NK-92 (cell line): ENCODE results near the gene TMEM150A.
"Not testable (repeated sequence)": the region's sequence is repeated elsewhere in the genome, so short reads cannot be mapped to it uniquely, and the experiment has no call there.

Experiments used
- DNase-seq: peaks from one replicate; lab custom pipeline; 2025; ENCODE audit not compliant: unreplicated experiment; lab: John Stamatoyannopoulos, UW

The TMEM150A gene

DNA sequence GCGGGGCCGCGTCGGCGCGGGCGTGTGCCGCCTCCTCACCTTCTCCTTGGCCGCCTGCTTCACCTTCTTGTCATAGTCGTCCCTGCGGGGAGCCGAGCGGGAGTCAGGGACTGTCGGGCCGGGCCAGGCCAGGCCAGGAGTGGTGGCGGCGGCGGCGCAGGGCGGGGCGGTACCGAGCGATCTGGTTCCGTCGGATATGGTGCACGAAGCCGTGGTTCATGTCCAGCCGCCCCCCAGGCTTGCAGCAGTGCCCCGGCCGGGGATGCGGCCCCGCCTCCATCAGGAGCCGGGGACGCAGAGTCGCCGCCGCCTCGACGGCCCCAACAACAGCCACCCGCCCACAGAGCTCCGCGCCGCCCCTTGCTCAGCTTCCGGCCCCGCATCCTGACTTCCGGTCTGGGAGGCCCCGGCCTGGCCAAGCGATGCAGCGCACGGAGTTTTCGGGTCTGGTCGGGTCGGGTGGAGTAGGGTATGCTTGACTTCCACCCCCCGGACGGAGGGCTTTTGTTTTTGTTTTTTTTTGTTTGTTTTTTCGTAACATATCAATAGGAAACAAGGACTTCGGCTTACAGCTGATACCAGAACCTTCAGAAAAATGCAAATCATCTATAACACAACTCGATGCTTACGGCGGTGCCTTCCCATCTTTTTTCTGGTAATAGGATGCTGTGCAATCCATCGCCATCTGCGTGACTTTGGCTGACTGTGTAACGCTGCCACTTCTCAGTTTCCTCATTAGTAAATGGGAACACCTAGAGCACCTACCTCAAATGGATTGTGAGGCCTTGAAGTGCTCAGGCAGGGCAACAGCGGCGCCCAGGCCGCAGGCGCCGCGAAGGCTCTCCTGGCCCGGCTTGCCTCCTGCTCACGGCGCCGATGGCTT, 9.4 kb upstream of the TMEM150A start, which contains the start of gene C2orf68:
TSS of gene C2orf68 (minus strand) at position 362 of the 883 bp plus-strand sequence. CDS start at position 280, 82 bp downstream.
- DNase-seq: no peak

DNA sequence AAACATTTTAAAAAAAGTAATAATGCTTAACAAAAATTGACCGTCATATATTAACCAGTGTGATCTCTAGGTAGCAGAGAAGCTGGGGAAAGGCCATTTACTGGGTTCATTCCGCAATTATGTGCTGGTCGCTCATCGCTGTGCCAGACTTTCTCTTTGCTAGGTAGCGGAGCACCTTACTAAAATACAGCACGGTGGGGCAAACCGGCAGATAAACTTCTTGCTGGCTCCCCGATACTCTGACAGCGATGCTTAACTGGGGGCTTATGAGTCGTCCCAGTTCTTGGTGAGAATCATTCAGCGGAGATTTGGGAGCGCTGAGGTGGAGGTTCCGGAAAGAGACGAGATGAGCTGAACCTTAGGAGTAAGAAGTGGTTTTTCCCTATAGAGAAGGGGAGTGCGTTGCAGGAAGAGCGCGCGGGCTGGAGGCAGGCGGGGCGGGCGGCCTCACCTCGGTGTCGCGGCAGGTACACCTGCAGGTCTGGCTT, 8.8 kb upstream of the TMEM150A start:
- no peak for DNase-seq

GRCh38 chr2:85607268-85608215, 5.0 kb upstream of the TMEM150A start:
- DNase-seq: no peak

- DNase-seq: no peak
These were observed 3.6 kb upstream of the TMEM150A start for GRCh38 chr2:85606116-85606455.

DNA sequence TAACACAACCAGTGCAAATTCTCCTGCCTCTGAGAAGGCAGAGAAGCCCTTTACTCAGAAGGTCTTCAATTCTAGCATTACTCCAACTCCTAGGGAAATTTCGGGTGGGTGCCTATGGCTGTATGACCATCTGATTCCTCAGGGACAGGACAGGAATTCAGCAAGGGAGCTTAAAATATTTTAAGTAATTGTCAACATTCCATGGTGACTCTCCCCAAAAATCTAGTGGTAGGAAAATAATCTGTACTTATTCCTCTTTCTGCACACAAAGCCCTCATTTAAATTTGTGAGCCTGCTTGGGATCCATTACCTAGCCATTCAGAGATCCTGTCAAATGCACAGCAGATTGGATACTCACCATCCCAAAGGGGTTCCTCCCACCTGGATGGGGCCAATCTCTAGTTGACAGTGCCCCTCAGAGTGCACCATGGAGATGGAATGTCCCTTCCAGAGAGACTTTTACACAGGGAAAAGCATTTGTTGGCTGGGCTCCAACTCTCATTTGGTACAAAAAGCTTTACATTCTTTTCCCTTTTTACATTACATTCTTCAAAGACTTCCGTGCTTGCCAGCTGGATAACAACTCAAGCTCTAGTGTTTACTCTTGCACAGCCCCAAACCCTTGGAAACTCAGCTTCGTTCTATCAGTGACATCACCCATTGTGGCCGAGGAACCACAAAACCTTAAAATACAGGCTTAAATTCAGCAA, 3.1 kb upstream of the TMEM150A start:
- no peak for DNase-seq

GRCh38 chr2:85604568-85605339, 2.3 kb upstream of the TMEM150A start:
- DNase-seq: no peak

DNA sequence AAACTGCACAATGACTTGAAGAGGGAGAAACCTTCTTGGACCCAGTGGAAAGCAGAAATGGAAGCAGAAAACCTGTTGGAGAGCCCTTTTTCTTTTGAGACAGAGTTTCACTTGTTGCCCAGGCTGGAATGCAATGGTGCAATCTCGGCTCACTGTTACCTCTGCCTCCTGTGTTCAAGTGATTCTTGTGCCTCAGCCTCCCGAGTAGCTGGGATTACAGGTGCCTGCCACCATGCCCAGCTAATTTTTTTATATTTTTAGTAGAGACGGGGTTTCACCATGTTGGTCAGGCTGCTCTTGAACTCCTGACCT, 1.6 kb upstream of the TMEM150A start:
- DNase-seq: not testable (repeated sequence)

- DNase-seq: no peak
These were observed 575 bp downstream of the TMEM150A start for GRCh38 chr2:85601771-85602475.

DNA sequence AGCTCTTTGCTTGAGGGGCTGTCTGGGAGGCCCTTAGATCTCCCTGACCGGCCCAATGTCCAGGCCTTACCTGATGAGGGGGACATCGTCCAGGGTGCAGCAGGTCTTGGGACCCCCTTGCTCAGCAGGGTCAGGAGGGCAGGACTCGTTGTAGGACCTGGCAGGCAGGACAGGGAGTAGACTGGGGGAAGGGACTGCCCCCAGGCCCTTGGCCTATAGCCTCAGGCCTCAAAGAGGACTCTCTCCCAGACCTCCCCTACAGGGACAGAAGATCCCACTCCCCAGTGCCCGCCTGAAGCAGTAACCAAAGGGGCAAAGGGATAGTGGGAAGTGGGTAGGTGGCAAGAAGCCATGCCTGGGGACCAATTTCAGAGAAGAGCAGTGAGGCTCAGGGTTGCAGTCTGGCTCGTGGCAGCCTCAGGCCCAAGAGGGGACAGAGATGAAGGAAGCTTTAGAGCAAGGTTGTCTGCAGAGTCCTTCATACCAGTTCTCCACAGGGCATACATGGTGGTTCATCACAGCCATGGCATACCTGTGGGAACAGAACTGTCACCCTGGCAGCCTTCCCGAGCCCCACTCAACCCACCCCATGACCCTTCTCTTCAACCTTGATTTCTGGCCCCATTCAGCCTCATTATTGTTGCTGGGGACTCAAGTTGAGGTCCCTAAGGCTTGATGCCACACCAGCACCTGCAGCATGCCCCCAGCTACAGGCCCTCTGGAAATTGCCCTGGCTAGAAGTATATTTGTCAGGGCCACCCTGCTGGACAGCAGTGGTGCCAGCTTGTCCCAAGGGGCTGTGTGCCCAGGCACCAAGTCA, 1.3 kb downstream of the TMEM150A start:
- no peak for DNase-seq

- DNase-seq: no peak
These were observed 2.3 kb downstream of the TMEM150A start for GRCh38 chr2:85600235-85600575.

GRCh38 chr2:85599468-85600234, 2.8 kb downstream of the TMEM150A start:
- no peak for DNase-seq

DNA sequence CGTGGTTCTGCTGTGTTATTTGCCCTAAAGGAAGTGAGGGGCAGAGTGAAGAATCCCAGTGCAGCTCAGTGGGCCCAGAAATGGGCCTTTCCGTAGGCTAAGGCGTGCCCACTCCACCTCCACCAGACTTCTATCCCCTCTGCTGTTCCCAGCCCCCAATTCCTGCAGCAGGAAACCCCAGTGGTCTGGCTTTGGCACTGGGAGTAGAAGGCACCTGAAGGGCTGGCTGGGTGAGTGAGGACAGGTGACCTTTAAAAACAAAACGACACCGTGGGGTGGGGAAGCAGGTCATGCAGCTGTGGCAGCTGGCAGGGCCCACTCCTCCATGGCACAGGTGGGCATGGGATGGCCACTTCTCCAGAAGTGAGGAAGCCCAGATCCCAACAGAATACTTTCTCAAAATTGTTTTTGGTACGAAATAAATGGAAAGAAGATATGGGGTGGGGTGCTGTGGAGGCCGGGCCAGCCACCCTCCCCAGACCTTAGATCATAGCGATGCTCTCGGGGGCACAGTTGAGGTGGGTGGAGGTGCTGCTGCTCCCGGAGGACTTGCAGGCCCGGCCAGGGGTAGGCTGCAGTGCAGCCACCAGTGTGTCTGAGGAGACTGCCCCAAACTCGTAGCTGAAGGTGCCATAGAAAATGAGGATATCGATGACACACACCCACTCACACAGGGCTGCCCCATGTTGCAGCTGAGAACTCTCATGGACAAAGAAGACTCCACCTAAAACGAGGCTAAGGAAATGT, 3.7 kb downstream of the TMEM150A start:
- no peak for DNase-seq

DNA sequence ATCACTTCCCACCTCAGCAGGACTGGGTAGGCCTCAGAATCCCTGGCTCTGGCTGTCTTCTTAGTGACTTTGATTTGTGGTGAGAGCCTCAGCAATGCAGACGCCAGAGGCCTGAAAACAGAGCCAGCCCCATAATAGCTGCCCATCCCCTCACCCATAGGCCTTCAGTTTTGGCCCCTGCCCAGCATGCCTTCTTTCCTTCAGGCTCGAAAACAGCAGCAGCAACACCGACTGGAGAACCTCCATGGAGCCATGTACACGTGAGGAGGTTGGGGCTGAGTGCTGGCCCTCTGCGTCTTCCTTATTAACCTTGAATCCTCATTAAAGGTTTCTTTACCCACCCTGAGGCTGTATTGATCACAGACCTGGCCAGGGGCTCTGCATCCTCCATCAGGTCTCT, 5.3 kb downstream of the TMEM150A start:
- no peak for DNase-seq

DNA sequence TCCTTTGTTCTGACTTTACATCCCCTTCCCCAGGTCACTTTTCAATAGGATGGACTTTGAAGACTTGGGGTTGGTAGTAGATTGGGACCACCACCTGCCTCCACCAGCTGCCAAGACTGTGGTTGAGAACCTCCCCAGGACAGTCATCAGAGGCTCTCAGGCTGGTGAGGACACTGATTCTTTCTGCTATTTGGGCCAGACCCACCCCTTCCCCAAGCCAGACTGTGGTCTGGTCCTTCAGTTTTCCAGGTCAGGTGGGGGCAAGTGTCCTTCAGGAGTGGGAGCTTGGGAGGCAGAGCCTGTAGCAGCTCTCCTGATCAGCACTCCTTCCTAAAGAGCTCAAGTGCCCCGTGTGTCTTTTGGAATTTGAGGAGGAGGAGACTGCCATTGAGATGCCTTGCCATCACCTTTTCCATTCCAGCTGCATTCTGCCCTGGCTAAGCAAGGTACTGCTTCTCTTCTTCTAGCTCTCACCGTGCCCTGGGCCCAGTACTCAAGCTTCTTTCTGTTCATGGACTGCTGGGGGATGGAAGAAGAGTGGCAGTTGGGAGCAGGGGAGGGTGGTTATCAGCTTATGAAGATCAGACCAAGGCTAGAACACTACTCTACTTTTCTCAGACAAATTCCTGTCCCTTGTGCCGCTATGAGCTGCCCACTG, 5.9 kb downstream of the TMEM150A start:
- no peak for DNase-seq

GRCh38 chr2:85596026-85596333, 6.5 kb downstream of the TMEM150A start:
- no peak for DNase-seq

- DNase-seq: peak; percentile 65
These were observed 7.0 kb downstream of the TMEM150A start, which contains the start of gene RNF181 for GRCh38 chr2:85595301-85596025. TSS of gene RNF181 (plus strand) at chr2:85595745. CDS start at chr2:85595764, 19 bp downstream.
